Measurements from ENCODE around the gene MAPK14. TPM values are rescaled to one million over a fixed set of nuclear protein-coding genes. Genes with fewer than 3 reads are reported as not detected.
A peak's percentile ranks its signal among the peaks of the same experiment; 100 is the strongest.

The MAPK14 gene
- total RNA-seq, 2 experiments from 2014 or later, result 39.1 to 44.0 TPM

DNA sequence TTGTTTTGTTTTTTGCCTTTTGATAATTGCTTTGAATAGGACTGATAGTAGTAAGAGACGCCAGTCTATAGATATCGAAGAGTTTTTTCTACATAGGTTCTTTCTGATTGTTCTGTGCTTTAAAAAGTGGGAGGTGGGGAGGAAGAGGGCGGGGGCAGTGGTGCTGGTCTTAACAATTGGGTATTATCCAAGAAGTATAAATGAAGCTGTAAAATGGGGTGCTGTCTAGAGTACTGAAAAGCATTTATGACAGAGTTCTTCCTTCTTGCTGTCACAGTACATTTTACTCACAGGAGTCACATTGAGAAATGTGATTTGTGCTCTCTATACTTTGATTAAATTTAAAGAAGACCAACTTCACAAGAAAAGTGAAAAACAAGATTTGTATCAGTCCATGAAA, 41.0 kb downstream of the MAPK14 start:
- no peak overlapping the region for H3K4me3 Mint-ChIP-seq
- H3K36me3 Mint-ChIP-seq (ENCODE audit: low read depth), result peaks cover 8% of the 10 kb centered on the region
- POLR2A ChIA-PET, result no interaction called here
- no peak overlapping the region for H3K27ac Mint-ChIP-seq
- DNase-seq (no peak), ATAC-seq (no peak)
- CTCF ChIA-PET, result no interaction called here
- intact Hi-C loops (cut with DNase I, micrococcal nuclease), result no loop called here
- peaks cover 56% of the 10 kb centered on the region for H3K4me1 Mint-ChIP-seq
- no peaks in the 10 kb centered on the region for H3K9me3 Mint-ChIP-seq (ENCODE audit: low read depth)
- H3K27me3 Mint-ChIP-seq, result no peaks in the 10 kb centered on the region

GRCh38 chr6:36069573-36069972, 42.0 kb downstream of the MAPK14 start:
- Mint-ChIP-seq H3K36me3 (ENCODE audit: low read depth) (peaks cover 11% of the 10 kb centered on the region), H3K27me3 (no peaks in the 10 kb centered on the region), H3K27ac (no peak overlapping the region), H3K9me3 (ENCODE audit: low read depth) (no peaks in the 10 kb centered on the region), H3K4me1 (peaks cover 48% of the 10 kb centered on the region), H3K4me3 (no peak overlapping the region)
- intact Hi-C loops (cut with DNase I, micrococcal nuclease), result no loop called here
- ChIA-PET CTCF (interaction anchor here (0.7 to 1.2 kb wide), 3 partner anchors 25 to 42 kb away, joined by 3 read pairs; partner anchors contain the start of gene MAPK14), POLR2A (no interaction called here)
- ATAC-seq, result no peak
- no peak for DNase-seq

GRCh38 chr6:36070252-36070651, 42.6 kb downstream of the MAPK14 start:
- no peak overlapping the region for H3K4me3 Mint-ChIP-seq
- no peak overlapping the region for H3K27ac Mint-ChIP-seq
- no peak for DNase-seq
- no peaks in the 10 kb centered on the region for H3K9me3 Mint-ChIP-seq (ENCODE audit: low read depth)
- ChIA-PET POLR2A (interaction anchor here (1.0 kb wide), 1 partner anchor 36 kb away, joined by 3 read pairs; no protein-coding TSS in a partner anchor), CTCF (interaction anchor here (4.5 kb wide), 1 partner anchor 24 kb away, joined by 25 read pairs; no protein-coding TSS in a partner anchor)
- H3K4me1 Mint-ChIP-seq, result peaks cover 42% of the 10 kb centered on the region
- H3K27me3 Mint-ChIP-seq, result no peaks in the 10 kb centered on the region
- intact Hi-C loops (cut with DNase I, micrococcal nuclease), result no loop called here
- H3K36me3 Mint-ChIP-seq (ENCODE audit: low read depth), result peaks cover 10% of the 10 kb centered on the region
- ATAC-seq, result no peak

DNA sequence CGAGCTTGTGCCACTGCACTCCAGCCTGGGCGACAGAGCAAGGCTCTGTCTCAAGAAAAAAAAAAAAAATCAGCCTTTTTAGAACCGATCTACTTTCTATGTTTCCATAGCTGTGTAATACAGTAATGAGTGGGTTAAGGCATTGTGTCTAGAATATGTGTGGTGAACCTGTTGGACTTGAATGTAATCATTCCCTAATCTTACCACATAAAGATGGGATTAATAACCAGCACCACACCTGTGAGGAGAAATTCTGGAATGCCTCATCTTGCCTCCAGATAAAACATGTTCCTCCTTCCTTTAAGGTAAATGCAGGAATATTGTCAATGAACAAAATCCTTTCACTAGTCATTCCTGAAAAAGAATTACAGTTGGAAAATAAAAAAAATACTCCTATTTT, 43.7 kb downstream of the MAPK14 start:
- H3K27ac Mint-ChIP-seq, result no peak overlapping the region
- H3K9me3 Mint-ChIP-seq (ENCODE audit: low read depth), result no peaks in the 10 kb centered on the region
- no peak overlapping the region for H3K4me3 Mint-ChIP-seq
- no peak for DNase-seq
- H3K36me3 Mint-ChIP-seq (ENCODE audit: low read depth), result peaks cover 15% of the 10 kb centered on the region
- H3K4me1 Mint-ChIP-seq, result peaks cover 41% of the 10 kb centered on the region
- intact Hi-C loops (cut with DNase I, micrococcal nuclease), result no loop called here
- no peak for ATAC-seq
- ChIA-PET CTCF (interaction anchor here (0.6 to 4.5 kb wide), 2 partner anchors 23 to 135 kb away, joined by 3 to 25 read pairs; no protein-coding TSS in a partner anchor), POLR2A (interaction anchor here (1.0 kb wide), 1 partner anchor 37 kb away, joined by 3 read pairs; no protein-coding TSS in a partner anchor)
- H3K27me3 Mint-ChIP-seq, result no peaks in the 10 kb centered on the region

DNA sequence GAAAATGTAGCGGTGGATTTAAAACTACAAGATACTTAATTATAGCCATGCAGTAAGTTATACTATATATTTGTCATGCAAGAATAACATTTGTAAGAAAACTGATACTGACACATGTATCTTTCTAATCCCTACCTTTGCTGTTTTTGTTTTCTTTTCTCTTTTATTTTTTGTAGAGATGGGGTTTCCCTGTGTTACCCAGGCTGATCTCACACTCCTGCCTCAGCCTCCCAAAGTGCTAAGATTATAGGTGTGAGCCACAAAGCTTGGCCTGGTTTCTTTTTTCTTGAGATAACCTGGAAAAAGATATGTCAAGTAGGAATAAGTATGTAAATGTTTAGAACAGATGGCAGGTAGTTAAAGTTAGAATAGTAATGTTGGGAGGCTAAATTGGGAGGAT, 44.1 kb downstream of the MAPK14 start:
- ChIA-PET POLR2A (no interaction called here), CTCF (interaction anchor here (0.6 to 4.5 kb wide), 2 partner anchors 23 to 134 kb away, joined by 3 to 25 read pairs; no protein-coding TSS in a partner anchor)
- H3K4me1 Mint-ChIP-seq, result peaks cover 41% of the 10 kb centered on the region
- peaks cover 15% of the 10 kb centered on the region for H3K36me3 Mint-ChIP-seq (ENCODE audit: low read depth)
- intact Hi-C loops (cut with DNase I, micrococcal nuclease), result no loop called here
- no peaks in the 10 kb centered on the region for H3K9me3 Mint-ChIP-seq (ENCODE audit: low read depth)
- no peak overlapping the region for H3K4me3 Mint-ChIP-seq
- no peak overlapping the region for H3K27ac Mint-ChIP-seq
- H3K27me3 Mint-ChIP-seq, result no peaks in the 10 kb centered on the region
- no peak for ATAC-seq
- no peak for DNase-seq

- Mint-ChIP-seq H3K27ac (no peak overlapping the region), H3K9me3 (ENCODE audit: low read depth) (no peaks in the 10 kb centered on the region), H3K4me3 (no peak overlapping the region), H3K4me1 (peaks cover 36% of the 10 kb centered on the region), H3K36me3 (ENCODE audit: low read depth) (peaks cover 15% of the 10 kb centered on the region), H3K27me3 (no peaks in the 10 kb centered on the region)
- intact Hi-C loops (cut with DNase I, micrococcal nuclease), result no loop called here
- ChIA-PET POLR2A (interaction anchor here (0.7 kb wide), 1 partner anchor 351 kb away, joined by 3 read pairs; no protein-coding TSS in a partner anchor), CTCF (interaction anchor here (0.6 to 4.5 kb wide), 4 partner anchors 9 to 261 kb away, joined by 3 to 25 read pairs (median 4); partner anchors contain the start of gene MAPK14)
- no peak for ATAC-seq
- DNase-seq, result no peak
These were observed 45.1 kb downstream of the MAPK14 start for GRCh38 chr6:36072681-36073080.

GRCh38 chr6:36073587-36073986, 46.0 kb downstream of the MAPK14 start:
- ChIA-PET CTCF (interaction anchor here (1.0 to 4.5 kb wide), 4 partner anchors 8 to 46 kb away, joined by 3 to 25 read pairs (median 4); partner anchors contain the start of gene MAPK14), POLR2A (interaction anchor here (0.6 kb wide), 1 partner anchor 39 kb away, joined by 9 read pairs; no protein-coding TSS in a partner anchor)
- peaks cover 16% of the 10 kb centered on the region for H3K36me3 Mint-ChIP-seq (ENCODE audit: low read depth)

DNA sequence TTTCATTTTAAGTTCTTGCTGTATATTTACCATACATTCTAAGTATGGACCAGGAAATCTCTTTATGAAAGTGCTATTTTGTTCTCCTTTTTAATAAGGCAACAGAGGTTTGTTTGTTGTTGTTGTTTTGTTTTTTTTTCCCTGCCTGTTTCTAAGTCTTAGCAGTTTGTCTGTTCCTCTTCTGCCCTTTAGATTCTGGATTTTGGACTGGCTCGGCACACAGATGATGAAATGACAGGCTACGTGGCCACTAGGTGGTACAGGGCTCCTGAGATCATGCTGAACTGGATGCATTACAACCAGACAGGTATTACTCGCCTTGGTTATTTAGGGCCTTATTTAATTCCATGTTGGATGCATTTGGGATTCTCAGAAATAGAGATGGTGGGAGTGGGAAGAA, 48.0 kb downstream of the MAPK14 start:
- Mint-ChIP-seq H3K27ac (no peak overlapping the region), H3K27me3 (no peaks in the 10 kb centered on the region), H3K9me3 (ENCODE audit: low read depth) (no peaks in the 10 kb centered on the region), H3K4me1 (peaks cover 26% of the 10 kb centered on the region), H3K36me3 (ENCODE audit: low read depth) (peaks cover 34% of the 10 kb centered on the region), H3K4me3 (no peak overlapping the region)
- ChIA-PET POLR2A (no interaction called here), CTCF (interaction anchor here (0.8 to 3.2 kb wide), 7 partner anchors 9 to 223 kb away, joined by 3 to 16 read pairs (median 3); partner anchors contain the start of gene MAPK14)
- no peak for ATAC-seq
- no peak for DNase-seq
- intact Hi-C loops (cut with DNase I, micrococcal nuclease), result no loop called here

More at GRCh38 chr6:36073587-36073986, 46.0 kb downstream of the MAPK14 start:
- intact Hi-C loops (cut with DNase I, micrococcal nuclease), result no loop called here
- Mint-ChIP-seq H3K4me3 (no peak overlapping the region), H3K27me3 (no peaks in the 10 kb centered on the region), H3K9me3 (ENCODE audit: low read depth) (no peaks in the 10 kb centered on the region), H3K27ac (no peak overlapping the region), H3K4me1 (peaks cover 29% of the 10 kb centered on the region)
- no peak for DNase-seq
- ATAC-seq, result no peak

DNA sequence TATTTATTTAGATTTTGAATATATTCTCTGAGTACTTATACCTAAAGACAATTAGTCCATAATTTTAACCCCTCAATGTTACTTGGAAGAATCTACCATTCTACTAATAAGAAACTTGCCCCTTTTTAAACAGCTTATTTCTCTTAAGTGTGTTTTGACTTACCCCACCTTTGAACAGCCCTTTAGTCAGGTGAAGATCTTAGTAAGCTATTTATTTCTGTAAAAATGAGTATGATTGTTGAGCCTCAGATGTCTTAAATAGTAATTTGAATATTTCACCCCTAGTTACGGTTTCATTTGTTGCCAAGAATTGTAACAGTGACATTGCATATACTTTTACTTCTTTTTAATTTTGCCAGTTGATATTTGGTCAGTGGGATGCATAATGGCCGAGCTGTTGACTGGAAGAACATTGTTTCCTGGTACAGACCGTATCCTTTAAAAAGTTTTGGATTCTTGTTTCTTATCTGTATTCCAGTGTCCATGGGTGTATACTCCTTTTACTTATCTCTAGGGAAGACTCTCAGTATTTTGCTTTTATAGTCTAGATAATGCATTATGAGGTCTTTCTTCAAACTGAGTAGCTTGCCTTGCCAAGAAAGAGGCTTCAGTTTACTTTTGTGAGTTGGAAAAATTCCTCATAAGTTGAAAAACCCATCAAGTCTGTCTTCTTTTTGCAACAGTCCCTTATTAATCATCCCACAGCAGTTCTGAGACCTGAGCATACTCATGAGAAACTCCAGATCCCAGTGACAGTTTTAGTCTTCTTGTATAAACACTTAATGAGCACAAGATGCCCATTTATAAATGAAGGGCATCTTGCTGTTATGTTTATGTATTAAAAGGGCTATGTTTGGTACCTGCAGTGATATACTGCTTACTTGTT, 48.8 kb downstream of the MAPK14 start:
- intact Hi-C loops (cut with DNase I, micrococcal nuclease), result no loop called here
- POLR2A ChIA-PET, result interaction anchor here (0.7 kb wide), 1 partner anchor 31 kb away, joined by 3 read pairs; no protein-coding TSS in a partner anchor
- no peak for DNase-seq
- H3K27ac Mint-ChIP-seq, result peak overlapping the region; percentile 0
- H3K9me3 Mint-ChIP-seq (ENCODE audit: low read depth), result no peaks in the 10 kb centered on the region
- peaks cover 42% of the 10 kb centered on the region for H3K36me3 Mint-ChIP-seq (ENCODE audit: low read depth)
- no peak overlapping the region for H3K4me3 Mint-ChIP-seq
- peaks cover 24% of the 10 kb centered on the region for H3K4me1 Mint-ChIP-seq
- CTCF ChIA-PET, result interaction anchor here (0.8 to 3.2 kb wide), 10 partner anchors 8 to 224 kb away, joined by 3 to 16 read pairs (median 3); partner anchors contain the start of gene MAPK14
- ATAC-seq, result no peak
- no peaks in the 10 kb centered on the region for H3K27me3 Mint-ChIP-seq

- Mint-ChIP-seq H3K4me3 (no peak overlapping the region), H3K36me3 (ENCODE audit: low read depth) (peaks cover 53% of the 10 kb centered on the region), H3K27me3 (no peaks in the 10 kb centered on the region), H3K9me3 (ENCODE audit: low read depth) (no peaks in the 10 kb centered on the region), H3K4me1 (peaks cover 24% of the 10 kb centered on the region), H3K27ac (peak overlapping the region; percentile 8)
- ATAC-seq, result no peak
- POLR2A ChIA-PET, result no interaction called here
- intact Hi-C loops (cut with DNase I, micrococcal nuclease), result no loop called here
- CTCF ChIA-PET, result interaction anchor here (0.5 to 3.2 kb wide), 8 partner anchors 9 to 277 kb away, joined by 3 to 16 read pairs (median 7); partner anchors contain the start of gene MAPK14
- DNase-seq, result no peak
These were observed 50.6 kb downstream of the MAPK14 start for GRCh38 chr6:36078159-36078558.

GRCh38 chr6:36079601-36080000, 52.0 kb downstream of the MAPK14 start:
- POLR2A ChIA-PET, result interaction anchor here (0.7 kb wide), 1 partner anchor 37 kb away, joined by 7 read pairs; no protein-coding TSS in a partner anchor
- DNase-seq, result no peak
- peaks cover 63% of the 10 kb centered on the region for H3K36me3 Mint-ChIP-seq (ENCODE audit: low read depth)
- no peaks in the 10 kb centered on the region for H3K27me3 Mint-ChIP-seq
- H3K4me3 Mint-ChIP-seq, result no peak overlapping the region
- no peak overlapping the region for H3K27ac Mint-ChIP-seq
- CTCF ChIA-PET, result interaction anchor here (0.6 to 2.3 kb wide), 2 partner anchors 51 to 100 kb away, joined by 3 to 11 read pairs; partner anchors contain the start of gene MAPK14
- peaks cover 24% of the 10 kb centered on the region for H3K4me1 Mint-ChIP-seq
- no peak for ATAC-seq
- no peaks in the 10 kb centered on the region for H3K9me3 Mint-ChIP-seq (ENCODE audit: low read depth)
- intact Hi-C loops (cut with DNase I, micrococcal nuclease), result no loop called here

Data from activated CD4-positive, alpha-beta T cell treated with anti-CD3 and anti-CD28 coated beads for 36 hours (primary cell).